ENCODE measurements around the gene RPS27.

GRCh38 chr1:153987621-153988020 lies 2.9 kb upstream of the RPS27 start:
- TF ChIP-seq CTCF (IDR thresholded peaks at IDR 0.05) (no peak), POLR2A (IDR thresholded peaks at IDR 0.05) (no peak), EP300 (IDR thresholded peaks at IDR 0.05) (no peak)

Data from gastroesophageal sphincter (tissue), 3 donors.